NCI-H345 treated with DMSO at 0.1 percent for 48 hours (cell line): ENCODE results near the gene CAMSAP1.
A peak's percentile ranks its signal among the peaks of the same experiment; 100 is the strongest.
"Not testable (repeated sequence)": the region's sequence is repeated elsewhere in the genome, so short reads cannot be mapped to it uniquely, and the experiment has no call there.

Experiments used
- DNase-seq: peaks from one replicate; lab custom pipeline; 2025; ENCODE audit not compliant: unreplicated experiment; lab: John Stamatoyannopoulos, UW

The CAMSAP1 gene, protein sequence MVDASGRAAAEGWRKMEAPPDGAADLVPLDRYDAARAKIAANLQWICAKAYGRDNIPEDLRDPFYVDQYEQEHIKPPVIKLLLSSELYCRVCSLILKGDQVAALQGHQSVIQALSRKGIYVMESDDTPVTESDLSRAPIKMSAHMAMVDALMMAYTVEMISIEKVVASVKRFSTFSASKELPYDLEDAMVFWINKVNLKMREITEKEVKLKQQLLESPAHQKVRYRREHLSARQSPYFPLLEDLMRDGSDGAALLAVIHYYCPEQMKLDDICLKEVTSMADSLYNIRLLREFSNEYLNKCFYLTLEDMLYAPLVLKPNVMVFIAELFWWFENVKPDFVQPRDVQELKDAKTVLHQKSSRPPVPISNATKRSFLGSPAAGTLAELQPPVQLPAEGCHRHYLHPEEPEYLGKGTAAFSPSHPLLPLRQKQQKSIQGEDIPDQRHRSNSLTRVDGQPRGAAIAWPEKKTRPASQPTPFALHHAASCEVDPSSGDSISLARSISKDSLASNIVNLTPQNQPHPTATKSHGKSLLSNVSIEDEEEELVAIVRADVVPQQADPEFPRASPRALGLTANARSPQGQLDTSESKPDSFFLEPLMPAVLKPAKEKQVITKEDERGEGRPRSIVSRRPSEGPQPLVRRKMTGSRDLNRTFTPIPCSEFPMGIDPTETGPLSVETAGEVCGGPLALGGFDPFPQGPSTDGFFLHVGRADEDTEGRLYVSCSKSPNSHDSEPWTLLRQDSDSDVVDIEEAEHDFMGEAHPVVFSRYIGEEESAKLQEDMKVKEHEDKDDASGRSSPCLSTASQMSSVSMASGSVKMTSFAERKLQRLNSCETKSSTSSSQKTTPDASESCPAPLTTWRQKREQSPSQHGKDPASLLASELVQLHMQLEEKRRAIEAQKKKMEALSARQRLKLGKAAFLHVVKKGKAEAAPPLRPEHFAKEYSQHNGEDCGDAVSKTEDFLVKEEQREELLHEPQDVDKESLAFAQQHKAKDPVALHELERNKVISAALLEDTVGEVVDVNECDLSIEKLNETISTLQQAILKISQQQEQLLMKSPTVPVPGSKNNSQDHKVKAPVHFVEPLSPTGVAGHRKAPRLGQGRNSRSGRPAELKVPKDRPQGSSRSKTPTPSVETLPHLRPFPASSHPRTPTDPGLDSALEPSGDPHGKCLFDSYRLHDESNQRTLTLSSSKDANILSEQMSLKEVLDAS (N-terminal part only)

DNA sequence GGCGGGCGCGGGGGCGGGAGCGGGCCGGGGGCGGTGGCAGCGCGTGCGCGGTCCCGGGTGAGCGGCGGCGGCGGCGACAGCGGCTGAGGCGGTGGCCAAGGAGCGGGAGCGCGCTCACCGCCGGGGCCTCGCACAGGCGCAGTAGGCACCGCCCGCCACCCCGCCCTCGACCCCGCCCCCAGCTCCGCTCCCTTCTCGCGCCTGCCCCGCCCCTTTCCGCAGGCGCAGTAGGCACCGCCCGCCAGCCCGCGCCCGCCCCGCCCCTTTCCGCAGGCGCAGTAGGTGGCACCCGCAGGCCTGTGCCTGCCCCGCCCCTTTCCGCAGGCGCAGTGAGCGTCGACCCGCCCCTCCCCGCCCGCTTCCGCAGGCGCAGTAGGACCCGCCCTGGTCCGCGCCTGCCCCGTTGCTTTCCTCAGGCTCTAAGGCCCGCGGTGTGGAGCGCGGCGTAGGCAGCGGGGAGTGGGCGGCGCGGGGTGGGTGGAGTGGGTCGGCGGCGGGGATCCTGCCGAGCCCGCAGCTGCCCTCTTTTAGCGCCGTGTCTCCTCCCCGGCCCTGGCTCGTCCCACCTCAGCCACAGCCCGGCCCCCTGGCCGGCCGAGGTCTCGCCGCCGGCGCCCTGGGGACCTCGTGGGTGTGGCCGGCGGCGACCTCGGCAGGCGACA, at the start of gene CAMSAP1:
Gene CAMSAP1, minus strand, starts transcription at position 116 of the 662 bp plus-strand sequence. CDS start 387 bp downstream, outside the sequence.
- DNase-seq = peak; percentile 84

DNA sequence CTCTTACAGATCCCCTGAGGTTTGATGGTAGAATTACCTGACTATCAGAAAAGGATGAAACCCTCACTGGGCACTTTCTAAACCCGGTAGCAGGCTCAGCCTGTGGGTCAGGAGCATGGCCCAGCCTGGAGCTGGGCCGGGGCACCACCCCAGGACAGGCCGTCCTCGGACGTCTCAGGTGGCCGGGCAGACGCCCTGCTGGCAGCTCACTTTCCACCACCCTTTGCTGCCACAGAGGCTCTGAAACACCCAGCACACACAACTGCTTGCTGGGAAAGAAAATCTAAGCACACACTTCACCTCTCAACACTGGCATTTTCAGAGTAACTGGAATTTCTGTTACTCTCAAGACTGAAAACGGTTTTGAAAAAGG, 49.4 kb upstream of the CAMSAP1 start:
- no peak for DNase-seq

DNA sequence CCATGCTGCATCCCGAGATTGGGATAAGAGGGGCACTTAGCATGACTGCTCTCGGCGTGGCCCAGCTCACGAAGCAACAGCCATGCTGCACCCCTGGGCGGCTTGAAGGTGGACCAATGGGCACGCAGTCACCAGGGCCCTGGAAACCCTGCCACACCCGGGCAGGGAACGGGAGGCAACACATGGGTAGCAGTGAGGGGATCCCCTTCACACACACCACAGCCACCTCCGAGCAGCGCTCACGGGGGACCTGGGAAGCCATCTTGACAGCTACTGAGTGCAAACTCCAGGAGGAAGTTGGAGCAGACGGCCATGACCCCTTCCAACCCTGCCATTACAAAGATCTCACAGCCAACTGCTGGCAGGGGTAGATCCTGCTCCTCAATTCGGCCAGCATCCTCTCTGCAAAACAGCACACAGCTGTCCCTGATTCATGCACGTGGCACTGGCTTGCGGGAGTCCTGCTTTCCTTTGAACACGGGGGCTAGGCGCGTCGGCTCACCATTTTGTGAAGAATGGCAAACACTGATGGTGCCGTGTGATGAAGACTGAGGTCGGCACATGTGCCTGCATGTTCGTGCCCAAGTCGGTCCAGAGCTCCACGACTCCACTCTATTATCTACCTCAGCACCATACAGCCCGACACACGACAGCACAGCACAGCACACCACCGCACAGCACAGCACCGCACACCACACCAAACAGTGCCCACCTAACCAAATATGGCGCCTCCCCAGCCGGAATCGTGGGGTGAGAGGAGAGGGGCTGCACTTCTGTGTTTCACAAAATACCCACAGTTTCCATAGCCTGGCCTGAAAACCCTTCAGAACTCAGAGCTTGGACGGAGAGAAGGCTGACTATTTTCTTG, 48.8 kb upstream of the CAMSAP1 start:
- no peak for DNase-seq

DNA sequence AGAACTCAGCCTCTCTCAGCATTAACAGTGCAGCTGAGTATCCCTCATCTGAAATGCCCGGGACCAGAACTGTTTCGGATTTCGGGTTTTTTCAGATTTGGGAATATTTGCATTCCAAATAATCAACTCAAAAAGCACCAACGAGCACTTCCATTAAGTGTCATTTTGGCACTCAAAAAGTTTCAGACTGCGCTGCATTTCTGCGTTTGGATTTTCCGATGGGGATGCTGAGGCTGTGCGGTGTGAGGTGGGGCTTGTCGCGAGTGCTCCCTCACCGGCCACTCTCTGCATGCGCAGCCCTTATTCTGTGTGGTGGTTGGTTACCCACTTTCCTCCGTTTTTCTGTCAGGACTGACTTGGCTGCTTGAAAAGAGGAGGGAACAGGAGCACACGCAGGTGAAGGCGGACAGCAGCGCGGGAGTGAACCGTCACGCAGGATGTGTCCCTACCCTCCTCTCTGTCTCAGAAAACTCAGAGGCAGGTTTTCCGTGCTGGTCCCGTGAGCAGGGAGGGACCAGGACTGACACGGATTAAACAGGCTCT, 45.4 kb upstream of the CAMSAP1 start:
- DNase-seq = no peak

DNA sequence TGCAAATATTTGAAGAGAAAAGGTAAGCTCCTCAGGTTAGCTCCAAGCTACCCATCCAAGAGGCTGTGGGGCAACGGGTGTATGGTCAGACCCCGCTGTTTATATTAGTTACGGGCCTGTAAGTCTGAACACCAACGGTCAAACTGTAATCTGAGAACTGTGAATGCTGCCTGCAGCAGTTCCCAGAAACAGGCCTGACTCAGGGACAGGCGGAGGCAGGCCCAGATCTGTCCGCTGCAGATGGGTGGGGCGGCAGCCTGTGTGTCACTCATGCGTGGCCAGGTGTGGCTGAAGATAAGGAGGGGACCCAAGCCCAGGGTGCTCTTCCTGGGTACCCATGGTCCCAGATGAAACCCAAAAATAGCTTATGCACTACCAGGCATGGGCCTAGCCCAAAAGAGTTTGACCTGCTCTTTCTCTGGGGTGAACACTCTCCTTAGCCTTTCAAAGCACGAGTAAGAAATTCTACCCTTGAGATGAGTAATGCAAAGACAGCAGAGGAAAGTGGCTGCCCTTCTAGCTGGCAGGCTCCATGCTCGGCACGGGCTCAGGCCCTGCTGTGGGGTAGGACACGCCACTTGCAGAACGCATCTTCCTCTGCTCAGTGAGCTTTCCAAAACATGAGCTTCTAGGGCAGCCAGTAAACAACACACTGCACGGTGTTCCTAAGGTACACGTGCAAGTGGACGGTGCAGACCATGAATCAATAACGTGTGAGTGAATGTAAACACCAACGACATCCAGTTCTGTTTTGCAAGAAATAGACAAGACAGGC, 44.7 kb upstream of the CAMSAP1 start:
- peak; percentile 29 for DNase-seq

DNA sequence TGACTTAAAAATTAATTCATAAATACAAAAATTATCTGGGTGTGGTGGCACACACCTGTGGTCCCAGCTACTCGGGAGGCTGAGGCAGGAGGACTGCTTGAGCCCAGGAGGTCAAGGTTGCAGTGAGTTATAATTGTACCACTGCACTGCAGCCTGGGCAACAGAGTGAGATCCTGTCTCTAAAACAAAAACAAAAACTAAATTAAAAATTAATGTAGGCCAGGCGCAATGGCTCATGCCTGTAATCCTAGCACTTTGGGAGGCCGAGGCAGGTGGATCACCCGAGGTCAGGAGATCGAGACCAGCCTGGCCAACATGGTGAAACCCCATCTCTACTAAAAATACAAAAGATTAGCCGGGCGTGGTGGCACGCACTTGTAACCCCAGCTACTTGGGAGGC, 44.0 kb upstream of the CAMSAP1 start:
- DNase-seq = not testable (repeated sequence)

DNA sequence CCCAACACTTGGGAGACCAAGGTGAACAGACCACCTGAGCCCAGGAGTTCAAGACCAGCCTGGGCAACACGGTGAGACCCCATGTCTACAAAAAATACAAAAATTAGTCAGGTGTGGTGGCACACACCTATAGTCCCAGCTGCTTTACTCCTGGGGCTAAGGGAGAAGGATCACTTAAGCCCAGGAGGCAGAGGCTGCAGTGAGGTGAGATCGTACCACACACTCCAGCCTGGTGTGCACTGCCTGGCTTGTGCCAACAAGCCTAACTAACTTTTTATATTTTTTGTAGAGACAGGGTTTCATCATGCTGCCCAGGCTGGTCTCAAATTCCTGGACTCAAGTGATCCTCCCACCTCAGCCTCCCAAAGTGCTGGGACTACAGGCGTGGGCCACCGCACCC, 43.5 kb upstream of the CAMSAP1 start:
- DNase-seq = not testable (repeated sequence)

DNA sequence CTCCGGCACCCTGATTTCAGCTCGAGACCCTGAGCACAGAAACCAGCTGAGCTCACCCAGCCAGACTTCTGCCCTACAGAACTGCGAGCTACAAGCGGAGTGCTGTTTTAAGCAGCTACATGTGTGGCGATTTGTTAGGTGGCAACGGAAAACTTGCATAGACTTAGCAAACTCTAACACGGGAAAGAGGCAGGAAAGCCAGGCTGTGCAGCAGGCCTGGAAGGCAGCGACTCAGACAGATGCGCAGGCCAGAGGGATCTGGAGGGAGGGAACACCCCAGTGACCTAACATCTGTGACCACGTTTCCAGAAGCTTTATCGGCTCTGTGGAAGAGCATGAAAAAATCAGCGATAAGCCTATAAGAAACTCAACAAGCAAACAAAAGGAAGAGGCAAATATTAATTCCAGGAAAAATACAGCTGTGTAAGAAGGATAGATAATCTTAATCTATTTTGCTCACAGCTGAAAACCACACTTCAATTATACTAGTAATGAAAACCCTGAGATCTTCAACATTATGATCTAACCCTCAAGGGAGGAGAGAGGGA, 42.9 kb upstream of the CAMSAP1 start:
- no peak for DNase-seq

DNA sequence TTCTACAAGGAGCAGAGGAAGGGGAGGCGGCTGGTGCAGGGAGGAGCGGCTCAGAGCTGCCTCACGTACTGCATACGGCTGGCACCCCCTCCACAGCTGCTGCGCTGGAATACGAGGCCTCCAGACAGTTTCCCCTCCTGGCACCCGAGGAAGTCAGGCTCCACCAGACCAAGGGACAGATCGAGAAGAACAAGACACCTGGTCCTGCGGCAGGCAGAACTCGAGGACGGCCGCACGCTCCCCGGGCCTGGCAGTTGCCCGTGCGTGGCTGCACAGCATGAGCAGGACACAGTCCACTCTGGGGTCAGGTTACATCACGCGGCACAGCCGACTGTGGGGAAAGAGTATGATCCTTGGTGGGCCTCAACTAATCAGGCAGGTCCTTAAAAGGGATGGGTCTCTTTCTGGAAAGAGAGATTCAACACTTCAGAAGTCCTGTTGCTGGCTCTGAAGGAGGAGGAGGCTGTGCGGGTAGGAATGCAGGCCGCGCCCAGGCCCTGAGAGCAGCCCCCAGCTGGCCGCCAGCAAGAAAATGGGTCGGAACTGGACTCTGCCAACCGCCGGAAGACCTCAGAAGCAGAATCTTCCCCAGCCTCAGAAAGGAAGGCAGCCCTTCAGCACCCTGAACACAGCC, 42.3 kb upstream of the CAMSAP1 start:
- no peak for DNase-seq

DNA sequence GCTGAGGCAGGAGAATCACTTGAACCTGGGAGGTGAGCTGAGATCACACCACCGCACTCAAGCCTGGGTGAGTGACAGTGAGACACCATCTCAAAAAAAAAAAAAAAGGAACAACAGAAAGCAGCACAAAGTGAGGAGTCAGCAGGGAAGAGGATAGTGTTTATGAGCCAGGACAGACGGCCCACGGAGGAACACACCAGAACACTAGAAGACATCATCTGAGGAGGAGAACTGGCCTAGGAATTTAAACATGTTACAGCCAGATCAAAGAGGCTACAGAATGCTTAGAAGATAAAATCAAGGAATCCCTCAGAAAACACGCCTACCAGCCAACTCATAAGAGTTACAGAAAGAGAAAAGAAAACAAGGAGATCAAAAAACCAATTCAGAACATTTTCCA, 41.6 kb upstream of the CAMSAP1 start:
- DNase-seq = no peak

DNA sequence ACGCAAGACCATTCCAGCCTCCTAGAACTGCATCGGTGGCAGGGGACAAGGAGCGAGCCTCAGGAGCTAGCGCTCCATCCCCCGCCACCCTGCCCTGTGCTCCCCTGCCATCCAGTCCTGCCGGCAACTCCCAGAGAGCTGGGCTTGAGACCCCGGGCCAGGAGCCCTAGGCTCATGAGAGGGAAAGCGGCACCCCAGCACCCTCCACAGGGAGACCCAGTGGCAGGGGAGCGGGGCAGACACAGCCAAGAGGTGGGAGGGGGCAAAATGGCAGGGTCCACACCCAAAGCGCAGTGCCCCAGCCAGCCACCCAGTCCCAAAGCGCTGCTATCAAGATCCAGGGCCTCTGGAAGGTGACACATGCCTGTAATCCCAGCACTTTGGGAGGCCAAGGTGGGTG, 41.1 kb upstream of the CAMSAP1 start:
- DNase-seq = no peak

DNA sequence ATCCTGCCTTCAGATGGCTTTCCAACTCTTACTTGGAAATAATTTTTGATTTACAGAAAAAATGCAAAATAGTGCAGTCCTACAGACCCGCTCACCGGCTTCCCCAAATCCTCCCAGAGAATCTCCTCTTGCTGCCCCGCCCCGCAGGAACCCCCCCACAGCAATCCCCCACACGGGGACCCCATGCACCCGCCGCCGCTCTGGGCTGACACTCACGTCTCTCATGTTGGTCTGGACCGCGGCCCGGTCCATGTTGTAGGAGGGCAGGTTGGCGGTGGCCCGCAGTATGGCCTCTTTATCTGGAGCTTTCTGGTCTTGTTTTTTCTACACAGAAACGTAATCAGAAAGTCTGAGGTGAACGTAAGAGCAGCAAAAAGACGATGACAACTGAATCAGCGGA, 40.2 kb upstream of the CAMSAP1 start:
- DNase-seq = no peak

DNA sequence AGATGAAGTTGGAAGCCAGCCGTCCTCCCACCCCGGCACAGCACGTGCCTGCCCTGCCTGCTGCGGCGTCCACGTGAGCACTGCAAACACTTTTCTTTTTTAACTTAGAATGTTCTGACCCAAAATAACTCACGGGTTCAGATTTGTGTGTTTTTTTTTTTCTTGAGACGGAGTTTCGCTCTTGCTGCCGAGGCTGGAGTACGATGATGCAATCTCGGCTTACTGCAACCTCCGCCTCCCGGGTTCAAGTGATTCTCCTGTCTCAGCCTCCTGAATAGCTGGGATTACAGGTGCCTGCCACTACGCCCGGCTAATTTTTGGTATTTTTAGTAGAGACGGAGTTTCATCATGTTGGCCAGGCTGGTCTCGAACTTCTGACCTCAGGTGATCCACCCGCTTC, 39.8 kb upstream of the CAMSAP1 start:
- DNase-seq = not testable (repeated sequence)

DNA sequence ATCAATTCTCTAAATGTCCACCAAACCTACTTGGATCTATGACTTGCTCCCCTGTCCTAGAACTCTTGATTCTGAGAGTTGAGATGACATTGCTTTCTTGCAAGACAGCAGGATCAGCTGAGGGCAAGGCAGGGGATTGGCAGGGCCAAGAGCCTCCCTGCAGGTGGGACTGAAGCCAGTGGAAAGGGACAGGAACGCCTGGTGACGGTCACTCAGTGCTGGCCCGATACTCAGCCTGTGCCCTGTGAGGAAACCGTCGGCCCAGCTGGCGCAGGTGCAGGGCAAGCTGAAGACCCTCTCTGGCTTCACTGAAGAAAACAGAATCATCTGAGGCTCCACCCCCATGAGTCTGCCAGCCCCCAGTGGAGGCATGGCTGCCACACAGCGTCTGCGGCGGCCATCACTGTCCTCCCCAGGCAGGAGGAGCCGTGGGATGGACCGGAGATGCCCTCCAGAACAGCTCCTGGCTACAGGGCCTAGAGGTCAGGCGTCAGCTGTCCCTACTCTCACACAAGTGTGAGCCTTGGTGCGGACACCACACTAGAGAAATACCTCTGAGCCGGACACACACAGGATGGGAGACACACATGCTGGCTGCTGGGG, 39.1 kb upstream of the CAMSAP1 start:
- DNase-seq = no peak

DNA sequence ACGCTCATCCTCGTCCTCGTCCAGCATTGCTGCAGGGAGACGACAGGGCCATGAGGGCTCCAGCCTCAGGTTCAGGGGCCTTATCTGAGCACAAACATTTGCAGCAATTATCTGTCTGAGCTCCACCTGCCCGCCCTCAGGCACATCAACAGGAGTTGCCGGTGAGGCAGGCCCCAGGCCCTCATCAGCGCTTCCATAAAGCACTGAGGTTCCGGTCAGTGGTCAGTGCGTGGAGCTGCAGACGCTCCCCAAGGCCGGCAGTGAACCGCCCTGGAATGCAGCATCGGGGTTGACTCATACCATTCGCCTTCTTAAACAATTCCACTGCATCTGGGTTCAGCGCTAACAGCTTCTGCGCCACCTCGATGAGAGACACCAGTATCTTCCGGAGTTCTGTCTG, 38.6 kb upstream of the CAMSAP1 start:
- DNase-seq = no peak

DNA sequence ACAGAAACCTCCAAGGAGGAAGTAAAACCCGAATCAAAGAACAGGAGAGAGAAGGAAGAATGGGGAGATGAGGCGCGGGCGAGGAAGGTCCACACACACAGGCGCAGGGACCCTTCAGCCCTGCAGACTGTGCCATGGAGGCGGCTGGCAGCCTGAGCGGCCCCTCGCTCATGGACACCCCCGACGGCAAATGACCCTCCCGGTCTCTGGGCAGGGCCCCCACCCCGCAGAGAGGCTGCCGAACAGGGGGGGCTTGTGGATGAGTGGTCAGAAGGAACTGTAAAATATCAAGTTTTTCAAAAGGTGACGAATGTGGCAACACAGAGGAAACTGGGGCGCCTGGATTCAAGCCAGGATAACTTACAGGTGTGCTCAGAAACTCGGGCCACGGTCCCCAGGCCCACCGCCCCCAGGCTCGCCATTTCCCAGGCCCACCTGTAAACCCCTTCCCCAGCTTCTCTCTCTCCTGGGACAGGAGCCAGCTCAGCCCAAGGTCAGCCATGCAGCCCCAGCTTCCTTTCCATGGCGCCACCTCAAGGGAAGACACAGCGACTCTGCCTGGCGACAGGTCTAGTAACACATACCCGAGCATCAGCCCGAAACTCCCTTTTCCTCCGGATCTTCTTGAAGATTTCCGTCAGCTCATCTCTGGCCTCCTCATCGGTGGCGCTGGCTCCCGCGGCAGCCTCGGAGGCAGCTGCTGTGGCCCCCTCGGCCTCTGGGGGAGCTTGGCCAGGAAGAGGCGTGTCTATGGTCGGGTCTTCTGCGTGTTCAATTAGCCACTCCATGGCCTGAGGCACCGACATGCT, 37.3 kb upstream of the CAMSAP1 start:
- no peak for DNase-seq

DNA sequence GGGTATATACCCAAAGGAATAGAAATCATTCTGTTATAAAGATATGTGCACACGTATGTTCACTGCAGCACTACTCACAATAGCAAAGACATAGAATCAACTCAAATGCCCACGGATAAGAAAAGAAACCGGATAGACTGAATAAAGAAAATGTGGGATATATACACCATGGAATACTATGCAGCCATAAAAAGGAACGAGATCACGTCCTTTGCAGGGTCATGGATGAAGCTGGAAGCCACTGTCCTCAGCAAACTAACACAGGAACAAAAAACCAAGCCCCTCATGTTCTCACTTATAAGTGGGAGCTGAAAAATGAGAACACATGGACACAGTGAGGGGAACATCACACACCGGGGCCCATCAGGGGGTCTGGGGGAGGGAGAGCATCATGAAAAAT, 36.3 kb upstream of the CAMSAP1 start:
- not testable (repeated sequence) for DNase-seq
